B cell (primary cell): ENCODE results near the gene ZNF253. TPM values are rescaled to one million over a fixed set of nuclear protein-coding genes. Genes with fewer than 3 reads are reported as not detected.

Experiments
- ATAC-seq: fragments of 200-7000 bp; cut with Tn5 transposase; one replicate; pipeline ENCODE4 v1.10.0; 2021; ENCODE audit warnings: low read depth, mild to moderate bottlenecking, moderate number of reproducible peaks, moderate library complexity
- CTCF ChIA-PET: fragments of 350-600 bp; sonication (Branson Sonifier 250); formaldehyde crosslinking; loops from one replicate; lab custom pipeline; 2021; ENCODE audit warnings: antibody characterized with exemption, inconsistent platforms; lab: Charles Lee
- POLR2A ChIA-PET: fragments of 350-600 bp; sonication (Branson Sonifier 250); formaldehyde crosslinking; loops from one replicate; lab custom pipeline; 2021; ENCODE audit warnings: antibody characterized with exemption; lab: Charles Lee
- DNase-seq: peaks from one replicate; pipeline ENCODE4 v3.0.0; 2013
- H2AFZ ChIP-seq: 2 replicates; pipeline ENCODE4 v1.6.1; 2012; ENCODE audit warnings: mild to moderate bottlenecking, low read depth, low read length; ENCODE audit not compliant: insufficient read depth, poor library complexity, severe bottlenecking
- H3K27ac ChIP-seq, 2 donors: 1 replicate in 1 of 2; 2 replicates in 1 of 2; pipeline ENCODE4 v1.5.1; 2012 to 2013; ENCODE audit warnings: low read length in 2 of 2, mild to moderate bottlenecking in 2 of 2, moderate library complexity in 1 of 2
- H3K27me3 ChIP-seq, 4 experiments: fragments of 200-600 bp in 1 of 4; sonication (generic) in 1 of 4; replicated peaks in 1 of 4; 1 replicate in 2 of 4; 2 replicates in 2 of 4; pipeline versions ENCODE4 v1.6.1 to v1.7.0; 2013 to 2016; ENCODE audit warnings: low read length in 3 of 4, mild to moderate bottlenecking in 2 of 4, mixed read lengths in 1 of 4, moderate library complexity in 1 of 4; ENCODE audit not compliant: insufficient read depth in 4 of 4, control insufficient read depth in 3 of 4; ENCODE audit errors: control extremely low read depth in 1 of 4
- H3K36me3 ChIP-seq, 2 experiments: replicated peaks in 1 of 2; 1 replicate in 1 of 2; 2 replicates in 1 of 2; pipeline versions ENCODE4 v1.6.1 to v1.7.1; 2013; ENCODE audit warnings: low read length in 1 of 2; ENCODE audit not compliant: insufficient read depth in 2 of 2, control insufficient read depth in 1 of 2; ENCODE audit errors: control extremely low read depth in 1 of 2, extremely low read depth in 1 of 2
- H3K4me1 ChIP-seq, 2 donors: fragments of 200-600 bp in 1 of 2; sonication (generic) in 1 of 2; 1 replicate in 1 of 2; 2 replicates in 1 of 2; pipeline versions ENCODE4 v1.5.1 to v1.6.1; 2013 to 2017; ENCODE audit warnings: low read length in 2 of 2; ENCODE audit not compliant: control insufficient read depth in 2 of 2, insufficient read depth in 2 of 2
- H3K4me2 ChIP-seq: replicated peaks from 2 replicates; pipeline ENCODE3; 2012; ENCODE audit warnings: mild to moderate bottlenecking, low read depth, low read length; ENCODE audit not compliant: poor library complexity, severe bottlenecking
- H3K4me3 ChIP-seq, 5 experiments: fragments of 200-600 bp in 1 of 5; sonication (generic) in 1 of 5; 1 replicate in 3 of 5; 2 replicates in 2 of 5; pipeline versions ENCODE4 v1.5.1 to v1.7.0; 2011 to 2016; ENCODE audit warnings: low read length in 4 of 5, mild to moderate bottlenecking in 4 of 5, low read depth in 2 of 5, control low read depth in 1 of 5, moderate library complexity in 1 of 5; ENCODE audit not compliant: insufficient read depth in 1 of 5; ENCODE audit errors: control extremely low read depth in 1 of 5, extremely low read depth in 1 of 5
- H3K79me2 ChIP-seq: fragments of 200-600 bp; sonication (generic); one replicate; pipeline ENCODE4 v1.6.0; 2016; ENCODE audit warnings: low read length; ENCODE audit not compliant: control insufficient read depth, insufficient read depth
- H3K9ac ChIP-seq: fragments of 200-600 bp; sonication (generic); 2 replicates; pipeline ENCODE4 v1.6.1; 2017; ENCODE audit warnings: mild to moderate bottlenecking, low read length, moderate library complexity
- H3K9me3 ChIP-seq, 3 donors: one replicate each; pipeline versions ENCODE4 v1.6.1 to v1.7.1; 2013; ENCODE audit warnings: low read length in 2 of 3; ENCODE audit not compliant: control insufficient read depth in 2 of 3, insufficient read depth in 1 of 3; ENCODE audit errors: control extremely low read depth in 1 of 3
- H4K20me1 ChIP-seq: 2 replicates; pipeline ENCODE4 v1.6.0; 2012; ENCODE audit warnings: mild to moderate bottlenecking, low read length; ENCODE audit not compliant: insufficient read depth, control insufficient read depth, poor library complexity, severe bottlenecking
- H3K27ac Mint-ChIP-seq: one replicate; pipeline ENCODE4 v1.8.0; 2021; ENCODE audit warnings: mixed read lengths
- H3K27me3 Mint-ChIP-seq: one replicate; pipeline ENCODE4 v1.8.0; 2021; ENCODE audit warnings: mixed read lengths
- H3K4me1 Mint-ChIP-seq: one replicate; pipeline ENCODE4 v1.8.0; 2021; ENCODE audit warnings: mixed read lengths
- H3K4me3 Mint-ChIP-seq: one replicate; pipeline ENCODE4 v1.8.0; 2021; ENCODE audit warnings: mixed read lengths
- H3K9me3 Mint-ChIP-seq: one replicate; pipeline ENCODE4 v1.8.0; 2022; ENCODE audit warnings: mixed read lengths; ENCODE audit not compliant: insufficient read depth
- EZH2 ChIP-seq: IDR thresholded peaks from 2 replicates; pipeline ENCODE4 v1.6.1; 2012; ENCODE audit warnings: borderline replicate concordance, low read depth, mild to moderate bottlenecking, moderate library complexity, low read length; ENCODE audit not compliant: insufficient read depth, poor library complexity, severe bottlenecking
- WGBS: methylation state at CpG from one replicate; pipeline ENCODE4 v1.1.5; 2013; ENCODE audit warnings: missing lambda C conversion rate; ENCODE audit not compliant: insufficient coverage; 5-methylcytosine and 5-hydroxymethylcytosine counted together
- intact Hi-C: fragments of 100-400 bp; cut with micrococcal nuclease; formaldehyde crosslinking; loops from one replicate; pipeline ENCODE4 v1.10.0; 2022
- polyA minus RNA-seq: library from RNA; depleted of rRNA, polyadenylated mRNA; stranded (reverse); fragments of >200 nt; gene quantifications from 2 replicates; pipeline ENCODE4 v1.2.3, GENCODE V29; 2012
- polyA plus RNA-seq: library from polyadenylated mRNA; depleted of rRNA; stranded (reverse); fragments of >200 nt; gene quantifications from 2 replicates; pipeline ENCODE4 v1.2.3, GENCODE V29; 2012
- total RNA-seq, 2 donors: library from RNA; stranded (reverse); fragments of 120-200 nt in 1 of 2; gene quantifications; 1 replicate in 1 of 2; 2 replicates in 1 of 2; pipeline versions ENCODE4 v1.2.3 to v1.2.4, GENCODE V29; 2013 to 2022
- TF ChIP-seq, protein P1 (sequence below): fragments of 200-600 bp; IDR thresholded peaks from one replicate; pipeline ENCODE4 v1.8.0; 2022; ENCODE audit warnings: antibody characterized with exemption, mild to moderate bottlenecking

Gene ZNF253
- total RNA-seq (28.6 and 33.7 TPM in 2 replicates), polyA plus RNA-seq (5.5 and 6.2 TPM in 2 replicates), polyA minus RNA-seq (6.6 and 7.8 TPM in 2 replicates)
- total RNA-seq (2013): 31.1 TPM

DNA sequence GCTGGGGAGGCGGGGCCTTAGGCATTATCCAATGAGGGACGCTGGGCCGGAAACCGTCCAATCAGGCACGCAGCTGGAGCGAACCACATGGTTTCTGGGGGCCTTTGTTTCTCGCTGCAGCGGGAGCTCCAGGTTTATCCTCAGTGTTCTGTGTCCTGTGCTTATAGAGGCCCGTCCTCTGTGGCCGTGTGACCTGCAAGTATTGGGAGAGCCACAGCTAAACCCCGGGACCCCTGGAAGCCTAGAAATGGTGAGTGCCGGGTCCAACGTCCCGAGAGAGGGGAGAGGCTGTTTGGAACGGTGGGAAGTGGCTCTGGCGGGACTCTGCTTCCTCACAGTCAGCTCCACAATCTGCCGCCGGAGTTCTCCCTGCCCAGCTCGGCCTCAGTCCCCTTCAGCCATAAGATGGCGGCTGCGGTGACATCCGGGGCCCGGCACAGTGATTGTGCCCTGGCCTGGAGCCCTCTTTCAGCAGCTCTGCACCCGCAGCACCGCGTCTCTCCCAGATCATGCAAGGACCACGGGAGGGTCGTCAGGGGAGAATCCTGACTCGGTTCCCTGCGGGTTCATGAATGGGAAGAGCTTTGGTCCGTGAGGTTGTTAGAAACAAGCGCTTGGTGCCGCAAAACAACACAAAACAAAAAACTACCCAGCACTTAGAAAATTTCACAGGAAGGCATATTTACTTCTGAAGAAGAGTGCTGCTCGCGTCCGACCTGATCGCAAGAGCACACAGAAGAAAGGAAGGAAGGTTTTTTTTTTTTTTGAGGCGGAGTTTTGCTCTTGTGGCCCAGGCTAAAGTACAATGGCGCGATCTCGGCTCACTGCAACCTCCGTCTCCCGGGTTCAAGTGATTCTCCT is at the start of gene ZNF253:
ZNF253 (plus strand) TSS at position 133 of the 861 bp plus-strand sequence; CDS start at position 248, 115 bp downstream.
- Histone ChIP-seq H3K4me3 (peak within 1 kb of the TSS; percentile 78 to 97 (median 93)), H3K36me3 (no peaks in the 10 kb centered on the region), H3K4me2 (peak within 1 kb of the TSS; percentile 85), H2AFZ (peak within 1 kb of the TSS; percentile 84), H3K27me3 (no peaks in the 10 kb centered on the region), H3K4me1 (peaks cover 15 to 19% of the 10 kb centered on the region in 2 donors), H3K79me2 (peaks cover 43% of the 10 kb centered on the region), H3K9ac (peak within 1 kb of the TSS; percentile 89), H4K20me1 (peaks cover 5% of the 10 kb centered on the region), H3K9me3 (peaks cover 0 to 5% (median under 1%) of the 10 kb centered on the region in 3 donors), H3K27ac (peak within 1 kb of the TSS; percentile 88 to 91)
- ChIA-PET CTCF (interaction anchor here (0.6 to 1.5 kb wide), 6 partner anchors 35 to 173 kb away, joined by 3 to 9 read pairs (median 3); partner anchors contain the start of genes ZNF14, ZNF506, ZNF682 and ZNF93), POLR2A (interaction anchor here (0.6 to 2.9 kb wide), 19 partner anchors 10 to 1639 kb away, joined by 3 to 33 read pairs (median 3); partner anchors contain the start of genes ATP13A1, ZNF101, ZNF14 and ZNF429)
- 0% methylated on average over 37 of the region's 43 CpGs for WGBS
- Mint-ChIP-seq H3K4me1 (peaks cover 35% of the 10 kb centered on the region), H3K27me3 (no peaks in the 10 kb centered on the region), H3K27ac (peak within 1 kb of the TSS; percentile 98), H3K9me3 (no peaks in the 10 kb centered on the region), H3K4me3 (peak within 1 kb of the TSS; percentile 100)
- DNase-seq (peak; percentile 94), ATAC-seq (peak; percentile 87)
- no peak for TF ChIP-seq EZH2
- TF ChIP-seq, protein P1, sequence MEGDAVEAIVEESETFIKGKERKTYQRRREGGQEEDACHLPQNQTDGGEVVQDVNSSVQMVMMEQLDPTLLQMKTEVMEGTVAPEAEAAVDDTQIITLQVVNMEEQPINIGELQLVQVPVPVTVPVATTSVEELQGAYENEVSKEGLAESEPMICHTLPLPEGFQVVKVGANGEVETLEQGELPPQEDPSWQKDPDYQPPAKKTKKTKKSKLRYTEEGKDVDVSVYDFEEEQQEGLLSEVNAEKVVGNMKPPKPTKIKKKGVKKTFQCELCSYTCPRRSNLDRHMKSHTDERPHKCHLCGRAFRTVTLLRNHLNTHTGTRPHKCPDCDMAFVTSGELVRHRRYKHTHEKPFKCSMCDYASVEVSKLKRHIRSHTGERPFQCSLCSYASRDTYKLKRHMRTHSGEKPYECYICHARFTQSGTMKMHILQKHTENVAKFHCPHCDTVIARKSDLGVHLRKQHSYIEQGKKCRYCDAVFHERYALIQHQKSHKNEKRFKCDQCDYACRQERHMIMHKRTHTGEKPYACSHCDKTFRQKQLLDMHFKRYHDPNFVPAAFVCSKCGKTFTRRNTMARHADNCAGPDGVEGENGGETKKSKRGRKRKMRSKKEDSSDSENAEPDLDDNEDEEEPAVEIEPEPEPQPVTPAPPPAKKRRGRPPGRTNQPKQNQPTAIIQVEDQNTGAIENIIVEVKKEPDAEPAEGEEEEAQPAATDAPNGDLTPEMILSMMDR: no peak
- intact Hi-C loops: loop anchor here (1.0 to 10.0 kb wide), 7 partner anchors 34 to 369 kb away; partner anchors contain the start of genes ATP13A1, ZNF506, ZNF682 and ZNF90
